ENCODE results near the gene USP17L20.
"Not testable (repeated sequence)": the region's sequence is repeated elsewhere in the genome, so short reads cannot be mapped to it uniquely, and the experiment has no call there.

The USP17L20 gene, protein sequence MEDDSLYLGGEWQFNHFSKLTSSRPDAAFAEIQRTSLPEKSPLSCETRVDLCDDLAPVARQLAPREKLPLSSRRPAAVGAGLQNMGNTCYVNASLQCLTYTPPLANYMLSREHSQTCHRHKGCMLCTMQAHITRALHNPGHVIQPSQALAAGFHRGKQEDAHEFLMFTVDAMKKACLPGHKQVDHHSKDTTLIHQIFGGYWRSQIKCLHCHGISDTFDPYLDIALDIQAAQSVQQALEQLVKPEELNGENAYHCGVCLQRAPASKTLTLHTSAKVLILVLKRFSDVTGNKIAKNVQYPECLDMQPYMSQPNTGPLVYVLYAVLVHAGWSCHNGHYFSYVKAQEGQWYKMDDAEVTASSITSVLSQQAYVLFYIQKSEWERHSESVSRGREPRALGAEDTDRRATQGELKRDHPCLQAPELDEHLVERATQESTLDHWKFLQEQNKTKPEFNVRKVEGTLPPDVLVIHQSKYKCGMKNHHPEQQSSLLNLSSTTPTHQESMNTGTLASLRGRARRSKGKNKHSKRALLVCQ

DNA sequence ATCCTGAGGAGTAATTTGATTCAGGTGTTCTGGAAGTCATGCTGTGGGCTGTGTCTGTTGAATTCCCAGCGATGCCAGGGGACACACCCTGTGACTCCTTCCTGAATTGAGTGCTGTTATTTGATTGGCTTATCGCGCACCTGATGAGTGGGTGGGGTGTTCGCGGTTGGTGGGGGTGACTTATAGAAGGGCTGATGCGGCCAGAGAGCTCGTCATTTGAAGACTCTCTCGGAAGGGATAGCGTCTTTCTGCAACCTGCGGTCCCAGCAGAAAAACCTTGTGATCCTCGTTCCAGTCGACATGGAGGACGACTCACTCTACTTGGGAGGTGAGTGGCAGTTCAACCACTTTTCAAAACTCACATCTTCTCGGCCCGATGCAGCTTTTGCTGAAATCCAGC is at the start of gene USP17L20:
USP17L20 (plus strand) TSS at position 301 of the 400 bp plus-strand sequence; CDS start at position 301, 0 bp downstream.
- not testable (repeated sequence) for DNase-seq (ENCODE audit: low read depth in 2 of 2)

DNA sequence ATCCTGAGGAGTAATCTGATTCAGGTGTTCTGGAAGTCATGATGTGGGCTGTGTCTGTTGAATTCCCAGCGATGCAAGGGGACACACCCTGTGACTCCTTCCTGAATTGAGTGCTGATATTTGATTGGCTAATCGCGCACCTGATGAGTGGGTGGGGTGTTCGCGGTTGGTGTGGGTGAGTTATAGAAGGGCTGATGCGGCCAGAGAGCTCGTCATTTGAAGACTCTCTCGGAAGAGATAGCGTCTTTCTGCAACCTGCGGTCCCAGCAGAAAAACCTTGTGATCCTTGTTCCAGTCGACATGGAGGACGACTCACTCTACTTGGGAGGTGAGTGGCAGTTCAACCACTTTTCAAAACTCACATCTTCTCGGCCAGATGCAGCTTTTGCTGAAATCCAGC is 47.6 kb upstream of the USP17L20 start, which contains the start of gene USP17L10:
USP17L10 (plus strand) TSS at position 301 of the 400 bp plus-strand sequence; CDS start at position 301, 0 bp downstream.
- DNase-seq (ENCODE audit: low read depth in 2 of 2), result not testable (repeated sequence)

DNA sequence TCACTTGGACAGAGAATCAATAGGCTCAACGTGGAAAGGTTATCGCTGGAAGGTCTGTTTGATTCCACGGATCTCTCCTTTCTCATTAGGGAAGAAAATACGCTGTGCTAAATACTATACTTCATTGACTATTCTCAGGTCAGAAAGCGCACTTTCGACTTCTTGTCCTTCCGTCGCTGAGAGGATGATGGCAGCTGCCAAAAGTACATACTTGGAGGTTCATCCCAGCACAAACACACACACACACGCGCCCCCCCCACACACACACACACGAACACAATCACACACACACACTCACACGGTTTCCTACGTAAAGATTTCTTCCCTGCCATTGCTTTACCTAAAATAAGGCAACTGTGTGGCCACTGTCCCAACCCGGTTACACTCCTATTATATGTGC is 43.2 kb upstream of the USP17L20 start:
- DNase-seq (ENCODE audit: low read depth in 2 of 2), result not testable (repeated sequence)

GRCh38 chr4:9215105-9215504 is 42.8 kb upstream of the USP17L20 start, which contains the start of gene USP17L11:
TSS of gene USP17L11 (plus strand) at chr4:9215405. CDS start at chr4:9215405, 0 bp downstream.
- DNase-seq (ENCODE audit: low read depth in 2 of 2), result not testable (repeated sequence)

DNA sequence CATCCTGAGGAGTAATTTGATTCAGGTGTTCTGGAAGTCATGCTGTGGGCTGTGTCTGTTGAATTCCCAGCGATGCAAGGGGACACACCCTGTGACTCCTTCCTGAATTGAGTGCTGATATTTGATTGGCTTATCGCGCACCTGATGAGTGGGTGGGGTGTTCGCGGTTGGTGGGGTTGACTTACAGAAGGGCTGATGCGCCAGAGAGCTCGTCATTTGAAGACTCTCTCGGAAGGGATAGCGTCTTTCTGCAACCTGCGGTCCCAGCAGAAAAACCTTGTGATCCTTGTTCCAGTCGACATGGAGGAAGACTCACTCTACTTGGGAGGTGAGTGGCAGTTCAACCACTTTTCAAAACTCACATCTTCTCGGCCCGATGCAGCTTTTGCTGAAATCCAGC is 38.1 kb upstream of the USP17L20 start, which contains the start of gene USP17L12:
USP17L12 (plus strand) TSS at position 301 of the 400 bp plus-strand sequence; CDS start at position 301, 0 bp downstream.
- DNase-seq (ENCODE audit: low read depth in 2 of 2), result not testable (repeated sequence)

GRCh38 chr4:9224596-9224995 is 33.3 kb upstream of the USP17L20 start, which contains the start of gene USP17L13:
TSS of gene USP17L13 (plus strand) at chr4:9224896. CDS start at chr4:9224896, 0 bp downstream.
- not testable (repeated sequence) for DNase-seq (ENCODE audit: low read depth in 2 of 2)

DNA sequence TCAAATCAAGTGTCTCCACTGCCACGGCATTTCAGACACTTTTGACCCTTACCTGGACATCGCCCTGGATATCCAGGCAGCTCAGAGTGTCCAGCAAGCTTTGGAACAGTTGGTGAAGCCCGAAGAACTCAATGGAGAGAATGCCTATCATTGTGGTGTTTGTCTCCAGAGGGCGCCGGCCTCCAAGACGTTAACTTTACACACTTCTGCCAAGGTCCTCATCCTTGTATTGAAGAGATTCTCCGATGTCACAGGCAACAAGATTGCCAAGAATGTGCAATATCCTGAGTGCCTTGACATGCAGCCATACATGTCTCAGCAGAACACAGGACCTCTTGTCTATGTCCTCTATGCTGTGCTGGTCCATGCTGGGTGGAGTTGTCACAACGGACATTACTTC is 27.7 kb upstream of the USP17L20 start:
- DNase-seq (ENCODE audit: low read depth in 2 of 2), result not testable (repeated sequence)

- DNase-seq (ENCODE audit: low read depth in 2 of 2), result not testable (repeated sequence)
Observed at GRCh38 chr4:9234085-9234484, 23.8 kb upstream of the USP17L20 start, which contains the start of gene USP17L15. TSS of gene USP17L15 (plus strand) at chr4:9234385. CDS start at chr4:9234385, 0 bp downstream.

DNA sequence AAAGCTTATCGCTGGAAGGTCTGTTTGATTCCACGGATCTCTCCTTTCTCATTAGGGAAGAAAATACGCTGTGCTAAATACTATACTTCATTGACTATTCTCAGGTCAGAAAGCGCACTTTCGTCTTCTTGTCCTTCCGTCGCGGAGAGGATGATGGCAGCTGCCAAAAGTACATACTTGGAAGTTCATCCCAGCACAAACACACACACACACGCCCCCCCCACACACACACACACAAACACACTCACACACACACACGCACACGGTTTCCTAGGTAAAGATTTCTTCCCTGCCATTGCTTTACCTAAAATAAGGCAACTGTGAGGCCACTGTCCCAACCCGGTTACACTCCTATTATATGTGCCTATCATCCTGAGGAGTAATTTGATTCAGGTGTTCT is 19.5 kb upstream of the USP17L20 start:
- not testable (repeated sequence) for DNase-seq (ENCODE audit: low read depth in 2 of 2)

- not testable (repeated sequence) for DNase-seq (ENCODE audit: low read depth in 2 of 2)
Observed at GRCh38 chr4:9243579-9243978, 14.3 kb upstream of the USP17L20 start, which contains the start of gene USP17L17. TSS of gene USP17L17 (plus strand) at chr4:9243879. CDS start at chr4:9243879, 0 bp downstream.

- not testable (repeated sequence) for DNase-seq (ENCODE audit: low read depth in 2 of 2)
Observed at GRCh38 chr4:9247953-9248680, 9.8 kb upstream of the USP17L20 start, which contains the start of gene USP17L18. TSS of gene USP17L18 (plus strand) at chr4:9248630. CDS start at chr4:9248630, 0 bp downstream.

- DNase-seq (ENCODE audit: low read depth in 2 of 2), result not testable (repeated sequence)
Observed at GRCh38 chr4:9253078-9253477, 4.8 kb upstream of the USP17L20 start, which contains the start of gene USP17L19. TSS of gene USP17L19 (plus strand) at chr4:9253378. CDS start at chr4:9253378, 0 bp downstream.

GRCh38 chr4:9262572-9262971 is 4.6 kb downstream of the USP17L20 start, which contains the start of gene USP17L21:
TSS of gene USP17L21 (plus strand) at chr4:9262872. CDS start at chr4:9262872, 0 bp downstream.
- DNase-seq (ENCODE audit: low read depth in 2 of 2), result not testable (repeated sequence)

GRCh38 chr4:9267319-9267718 is 9.4 kb downstream of the USP17L20 start, which contains the start of gene USP17L22:
TSS of gene USP17L22 (plus strand) at chr4:9267619. CDS start at chr4:9267619, 0 bp downstream.
- not testable (repeated sequence) for DNase-seq (ENCODE audit: low read depth in 2 of 2)

GRCh38 chr4:9271719-9272118 is 13.8 kb downstream of the USP17L20 start:
- not testable (repeated sequence) for DNase-seq (ENCODE audit: low read depth in 2 of 2)

Data from stimulated activated CD8-positive, alpha-beta memory T cell treated with anti-CD3 and anti-CD28 coated beads, Interleukin-2, amount 100 ng/mL, for 1 hour (primary cell).